Islet of Langerhans (tissue), 1 donor: ENCODE measurements around the gene TEAD1.

Experiments
- FAIRE-seq: peaks from one replicate; lab custom pipeline; 2011; peaks lifted over from hg19 to GRCh38; lab: Jason Lieb, UNC

TEAD1 gene

DNA sequence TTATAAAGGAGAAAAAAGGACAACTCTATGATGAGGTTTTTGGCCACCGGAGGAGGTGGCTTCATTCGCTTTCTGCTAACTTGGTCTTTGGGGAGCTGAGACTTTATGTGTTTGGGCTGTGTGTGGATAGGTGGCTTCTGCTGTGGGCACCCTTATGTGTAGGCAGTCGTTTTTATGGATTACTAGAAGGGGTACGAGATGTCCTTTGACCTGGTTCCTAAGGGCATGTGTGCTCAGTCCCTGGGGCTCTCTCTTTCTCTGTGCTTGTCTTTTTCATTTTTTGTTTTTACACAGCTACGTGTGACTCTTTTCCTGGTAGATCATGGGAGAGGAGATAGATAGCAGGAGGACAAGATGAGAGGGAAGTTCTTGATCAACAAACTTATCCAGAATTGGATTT is 93.4 kb downstream of the TEAD1 start:
- no peak for FAIRE-seq

GRCh38 chr11:12768726-12769673 is 94.8 kb downstream of the TEAD1 start:
- no peak for FAIRE-seq

GRCh38 chr11:12769834-12770345 is 95.7 kb downstream of the TEAD1 start:
- FAIRE-seq, result no peak

DNA sequence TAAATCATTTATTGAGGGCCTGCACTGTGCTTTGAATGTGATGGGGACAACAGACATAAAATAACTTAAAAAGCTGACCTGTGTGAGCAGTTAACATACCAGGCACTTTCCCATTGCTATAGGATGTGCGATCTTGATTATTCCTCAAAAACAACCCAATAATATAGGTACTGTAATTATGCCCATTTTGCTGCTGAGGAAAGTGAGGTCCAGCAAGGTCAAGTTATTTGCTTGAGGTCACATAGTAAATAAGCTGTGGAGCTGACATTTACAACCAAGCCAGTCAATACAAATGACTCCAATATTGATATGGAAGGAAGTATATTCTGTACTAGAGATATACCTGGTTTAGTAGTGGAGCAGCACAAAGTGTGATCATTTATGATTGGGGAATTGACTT is 96.2 kb downstream of the TEAD1 start:
- FAIRE-seq, result no peak

- FAIRE-seq, result no peak
These were observed 96.9 kb downstream of the TEAD1 start for GRCh38 chr11:12770966-12771597.

DNA sequence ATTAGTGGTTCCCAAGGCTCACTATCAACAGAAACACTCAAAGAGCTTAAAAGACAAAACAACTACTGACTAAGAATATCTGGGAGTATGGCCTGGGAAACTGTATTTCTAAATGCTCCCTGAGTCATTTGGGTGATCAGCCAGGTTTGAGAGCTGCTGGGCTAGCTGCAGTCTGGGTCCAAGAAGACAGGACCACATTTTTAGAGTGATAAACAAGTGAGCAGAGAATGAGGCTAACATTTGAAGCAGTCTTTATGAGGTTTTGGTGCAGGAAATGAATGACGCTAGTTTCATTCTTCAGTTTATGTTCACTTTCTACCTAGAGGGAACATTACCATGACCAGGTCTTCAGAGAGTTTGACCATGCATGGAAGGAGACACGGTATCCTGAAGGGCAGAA is 97.7 kb downstream of the TEAD1 start:
- no peak for FAIRE-seq

DNA sequence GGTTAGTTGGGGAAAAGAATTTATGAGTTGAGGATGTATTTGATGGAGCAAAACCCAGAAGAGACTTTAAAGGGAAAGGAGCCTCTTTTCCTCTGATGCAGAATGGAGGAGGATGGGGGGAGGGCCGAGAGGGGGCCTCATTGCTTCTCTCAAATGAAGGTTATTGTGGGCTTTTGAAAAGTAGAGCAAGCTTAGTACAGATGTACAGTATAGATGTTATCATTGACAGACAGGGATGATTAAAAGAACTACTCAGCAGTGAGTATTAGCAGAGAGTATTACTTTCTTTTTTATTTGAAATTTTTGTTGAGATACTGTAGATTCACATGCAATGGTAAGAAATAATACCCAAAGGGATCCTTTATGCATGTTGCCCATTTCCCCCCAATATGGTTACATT is 98.1 kb downstream of the TEAD1 start:
- no peak for FAIRE-seq

DNA sequence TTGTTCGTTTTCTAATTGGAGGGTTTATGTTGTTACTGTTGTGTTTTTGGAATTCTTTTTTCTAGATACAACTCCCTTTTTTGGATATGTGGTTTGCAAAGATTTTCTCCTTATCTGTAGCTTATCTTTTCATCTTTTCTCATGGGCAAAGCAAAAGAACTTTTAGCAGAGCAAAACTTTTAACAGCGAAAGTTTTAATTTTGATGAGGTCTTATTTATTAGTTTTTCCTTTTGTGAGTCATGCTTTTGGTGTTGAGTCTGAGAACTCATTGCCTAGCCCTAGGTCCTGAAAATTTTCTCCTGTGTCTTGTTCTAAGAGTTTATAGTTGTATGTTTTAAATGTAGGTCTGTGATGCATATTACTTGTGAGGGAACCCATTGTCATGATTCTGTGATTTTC is 99.4 kb downstream of the TEAD1 start:
- no peak for FAIRE-seq

GRCh38 chr11:12775955-12776354 is 101.7 kb downstream of the TEAD1 start:
- no peak for FAIRE-seq

- FAIRE-seq, result peak; percentile 5
These were observed 103.1 kb downstream of the TEAD1 start for GRCh38 chr11:12777208-12777874.

DNA sequence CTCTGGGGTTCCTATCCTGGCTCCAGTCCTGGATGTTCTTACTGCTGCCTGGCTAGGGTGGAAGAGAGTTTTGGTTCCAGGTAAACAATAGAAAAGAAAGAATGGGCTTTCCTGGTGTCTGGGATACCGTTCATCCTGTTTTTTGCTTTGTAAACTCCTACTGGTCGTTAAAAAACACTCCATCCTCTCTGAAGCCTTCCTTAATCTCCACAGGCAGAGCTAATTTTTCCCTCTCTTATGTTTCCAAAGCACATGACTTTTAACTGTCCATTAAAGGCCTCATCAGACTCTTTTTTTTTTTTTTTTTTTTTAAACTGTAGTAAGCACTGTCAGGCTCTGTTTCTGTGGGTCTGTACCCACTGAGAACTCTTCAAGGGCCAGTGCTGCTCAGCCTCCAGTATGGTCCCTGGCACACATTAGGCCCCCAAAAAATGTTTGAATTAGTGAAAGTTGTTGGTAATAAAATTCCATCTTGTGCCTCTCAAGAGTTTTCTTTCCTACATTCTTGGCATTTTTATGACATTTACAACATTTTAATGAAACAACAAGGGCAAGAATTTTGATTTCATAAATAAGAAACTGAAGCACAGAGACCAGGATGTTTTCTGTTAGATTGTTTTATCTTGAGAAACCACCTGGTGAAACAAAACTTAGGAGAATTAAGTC is 104.2 kb downstream of the TEAD1 start:
- peak; percentile 92 for FAIRE-seq

GRCh38 chr11:12783765-12784164 is 109.5 kb downstream of the TEAD1 start:
- FAIRE-seq, result no peak

DNA sequence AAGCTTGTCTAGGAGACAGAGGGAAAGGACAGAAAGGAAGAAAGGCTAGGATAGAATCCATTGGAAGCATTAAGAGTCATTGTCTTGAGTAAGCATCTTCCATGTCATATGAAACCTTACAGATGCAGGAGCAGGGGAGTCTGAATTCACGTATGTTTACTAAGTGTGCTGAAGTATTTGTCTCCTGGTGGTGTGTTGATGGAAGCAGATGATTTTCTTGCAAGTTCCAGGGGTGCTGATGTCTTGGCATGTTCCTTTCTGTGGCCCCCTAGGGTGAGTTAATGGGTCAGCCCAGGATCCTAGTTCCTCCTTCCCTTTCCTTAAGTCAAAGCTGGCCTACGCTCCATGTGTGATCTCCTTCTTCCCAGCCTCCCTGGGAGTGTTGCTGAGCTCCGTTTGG is 110.2 kb downstream of the TEAD1 start:
- FAIRE-seq, result no peak

DNA sequence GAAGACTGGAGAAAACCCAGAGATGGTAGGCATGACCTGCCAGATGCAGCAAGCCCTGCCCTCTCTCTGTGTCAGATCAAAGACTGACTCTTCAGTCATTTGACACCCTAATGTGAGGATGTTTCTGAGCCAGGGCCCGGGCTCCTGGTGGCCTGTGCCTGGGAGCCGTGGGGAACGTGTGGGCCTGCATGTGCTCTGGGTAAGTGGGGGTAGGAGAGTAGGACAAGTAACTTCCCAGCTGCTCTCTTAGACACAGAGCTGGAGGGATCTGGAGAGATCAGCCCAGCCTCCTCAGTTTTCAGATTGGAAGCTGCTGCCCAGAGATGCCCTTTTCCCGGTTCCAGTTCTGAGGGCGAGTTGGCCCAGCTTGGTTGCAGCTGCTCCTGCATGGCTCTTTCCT is 110.8 kb downstream of the TEAD1 start:
- no peak for FAIRE-seq

- no peak for FAIRE-seq
These were observed 111.7 kb downstream of the TEAD1 start for GRCh38 chr11:12785901-12786300.

- FAIRE-seq, result no peak
These were observed 112.2 kb downstream of the TEAD1 start for GRCh38 chr11:12786450-12786849.

DNA sequence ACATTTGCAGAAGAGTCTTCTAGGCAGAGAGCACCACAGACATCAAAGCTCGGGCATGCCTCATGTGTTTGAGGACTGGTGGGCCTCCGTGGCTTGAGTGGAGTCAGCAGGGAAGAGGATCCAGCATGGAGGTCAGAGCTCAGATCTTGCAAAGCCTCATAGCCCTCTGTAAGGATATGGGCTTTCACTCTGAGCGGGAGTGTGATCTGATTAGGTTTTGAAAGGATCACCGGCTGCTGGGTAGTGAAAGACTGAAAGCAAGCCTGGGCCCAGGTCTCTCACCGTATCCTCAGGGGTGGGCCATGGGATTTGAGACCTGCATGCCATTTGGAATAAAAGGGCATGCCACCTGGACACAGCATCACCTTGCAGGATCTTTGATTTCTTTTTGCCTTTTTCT is 112.7 kb downstream of the TEAD1 start:
- FAIRE-seq, result no peak

DNA sequence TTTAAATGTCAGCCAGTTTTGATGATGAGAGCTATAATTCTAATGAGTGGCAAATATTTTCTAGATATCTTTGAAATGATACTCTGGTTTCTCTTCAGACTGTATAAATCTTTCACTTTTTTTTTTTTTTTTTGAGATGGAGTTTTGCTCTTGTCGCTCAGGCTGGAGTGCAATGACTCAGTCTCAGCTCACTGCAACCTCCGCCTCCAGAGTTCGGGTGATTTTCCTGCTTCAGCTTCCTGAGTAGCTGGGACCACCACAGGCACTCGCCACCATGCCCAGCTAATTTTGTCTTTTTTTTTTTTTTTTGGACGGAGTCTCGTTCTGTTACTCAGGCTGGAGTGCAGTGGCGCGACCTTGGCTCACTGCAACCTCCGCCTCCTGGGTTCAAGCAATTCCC is 113.6 kb downstream of the TEAD1 start:
- no peak for FAIRE-seq

GRCh38 chr11:12789054-12789453 is 114.8 kb downstream of the TEAD1 start:
- no peak for FAIRE-seq

DNA sequence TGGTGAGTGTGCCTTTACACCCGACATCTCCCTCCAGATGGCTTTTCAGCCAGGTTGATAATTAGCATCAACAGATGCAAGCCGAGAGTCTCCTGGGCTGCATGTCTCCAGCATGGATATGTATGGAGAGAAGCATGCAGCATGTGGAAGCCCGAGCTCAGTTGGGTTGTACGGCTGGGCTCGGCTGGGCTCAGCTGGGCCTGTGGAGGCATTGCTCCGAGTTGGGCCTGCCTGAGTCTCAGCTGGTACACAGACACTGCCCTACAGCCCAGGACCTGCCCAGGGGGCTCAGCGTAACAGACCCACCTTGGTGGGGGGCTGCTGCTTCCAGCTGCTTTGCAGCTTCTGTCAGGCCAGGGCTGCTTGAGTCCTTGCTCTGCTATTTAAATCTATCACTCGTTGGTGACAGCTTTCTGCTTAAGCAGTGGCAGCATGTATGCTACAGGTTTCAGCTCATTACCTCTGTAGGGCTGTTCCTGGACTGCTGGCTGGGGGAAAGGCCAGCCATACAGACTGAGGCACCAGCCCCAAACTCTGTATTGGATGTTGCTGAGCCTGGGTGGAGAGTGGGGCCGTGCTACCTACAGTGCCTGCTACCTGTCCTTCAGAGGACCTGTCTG is 115.5 kb downstream of the TEAD1 start:
- no peak for FAIRE-seq

- FAIRE-seq, result no peak
These were observed 116.8 kb downstream of the TEAD1 start for GRCh38 chr11:12790861-12791616.
